ENCODE results near the gene MSX2.
"Not testable (repeated sequence)": the region's sequence is repeated elsewhere in the genome, so short reads cannot be mapped to it uniquely, and the experiment has no call there.

MSX2 gene

GRCh38 chr5:174733091-174733690 lies 8.8 kb downstream of the MSX2 start:
- no peak for DNase-seq (ENCODE audit: low read depth)

DNA sequence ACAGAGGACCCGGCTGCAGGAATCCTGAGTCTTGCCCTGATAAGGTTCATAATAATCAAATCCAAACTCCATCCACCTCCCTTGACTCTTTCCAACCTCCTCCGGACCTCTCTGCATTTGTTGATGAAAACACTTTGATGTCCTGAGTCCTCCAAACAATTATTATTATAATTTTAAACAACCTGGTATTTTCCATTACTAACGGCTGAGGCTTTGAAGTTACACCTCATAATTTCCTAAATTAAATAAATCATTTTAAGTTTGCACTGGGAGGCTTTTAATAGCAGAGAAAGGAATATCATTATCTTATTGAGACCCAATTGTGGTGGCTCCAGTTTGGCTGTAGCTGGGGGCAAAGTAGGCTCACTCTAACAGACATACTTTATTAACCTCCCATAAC lies 9.5 kb downstream of the MSX2 start:
- DNase-seq (ENCODE audit: low read depth) = no peak

DNA sequence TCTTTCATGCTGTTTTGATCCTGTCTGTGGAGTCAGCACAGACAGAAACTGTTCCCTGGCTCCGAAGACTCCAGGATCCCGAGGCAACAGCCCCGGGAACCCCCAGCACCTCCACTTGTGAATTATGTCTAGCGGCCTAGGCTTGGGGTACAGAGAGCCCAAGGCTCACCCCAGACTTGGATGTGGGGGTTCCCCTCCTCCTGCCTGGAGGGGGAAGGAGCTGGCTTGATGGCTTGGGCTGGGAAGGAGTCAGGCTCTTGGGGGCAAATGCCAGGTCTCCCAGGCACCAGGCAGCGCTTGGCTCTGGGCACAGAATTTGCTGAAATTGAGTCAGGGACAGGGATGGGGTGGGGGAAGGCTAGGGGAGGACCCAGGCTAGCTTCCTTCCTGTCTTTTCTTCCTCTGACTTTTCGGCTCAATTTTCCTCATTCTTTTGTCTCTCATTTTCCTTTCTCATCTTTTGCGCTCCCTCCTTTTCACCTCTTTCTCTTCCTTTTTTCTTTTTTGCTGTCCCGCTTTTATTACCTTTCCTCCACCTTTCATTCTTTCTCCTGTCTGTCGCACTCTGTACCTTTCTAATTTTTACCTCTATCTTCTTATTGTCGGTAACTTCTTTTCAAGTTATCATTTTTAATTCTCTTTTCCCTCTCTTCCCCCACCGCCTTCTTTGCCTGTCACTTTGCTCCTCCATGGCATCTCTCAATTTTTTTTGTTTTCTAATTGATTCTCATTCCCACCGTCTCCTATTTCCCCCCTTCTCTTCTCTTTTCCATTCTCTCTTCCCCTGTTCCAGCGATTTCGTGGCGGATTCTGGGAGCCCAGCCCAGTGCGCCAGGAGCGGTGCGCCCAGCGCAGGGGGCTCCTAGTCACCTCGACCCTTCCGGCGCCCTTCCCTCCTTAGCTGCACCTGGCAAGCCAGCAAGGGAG lies 10.5 kb downstream of the MSX2 start:
- DNase-seq (ENCODE audit: low read depth) = no peak

GRCh38 chr5:174735498-174736330 lies 11.3 kb downstream of the MSX2 start:
- DNase-seq (ENCODE audit: low read depth) = no peak

DNA sequence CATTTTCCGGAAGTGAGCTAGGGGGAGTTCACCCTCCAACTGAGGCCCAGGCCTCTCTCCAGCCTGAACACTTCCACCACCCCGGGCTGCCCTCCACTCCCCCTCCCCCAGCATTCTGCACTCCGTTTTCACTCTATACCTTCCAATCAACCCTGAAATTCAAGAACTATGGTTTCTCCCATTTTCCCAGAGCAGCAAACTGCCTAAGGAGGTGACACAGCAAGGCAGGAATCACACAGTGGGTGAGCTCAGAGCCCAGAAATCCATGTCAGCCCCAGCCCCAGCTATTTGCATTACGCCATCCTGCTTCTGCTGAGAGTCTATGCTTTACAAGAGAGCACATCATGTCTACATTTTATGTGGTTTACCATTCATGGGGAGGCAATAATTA lies 11.9 kb downstream of the MSX2 start:
- no peak for DNase-seq (ENCODE audit: low read depth)

GRCh38 chr5:174736777-174737176 lies 12.4 kb downstream of the MSX2 start:
- DNase-seq (ENCODE audit: low read depth) = no peak

DNA sequence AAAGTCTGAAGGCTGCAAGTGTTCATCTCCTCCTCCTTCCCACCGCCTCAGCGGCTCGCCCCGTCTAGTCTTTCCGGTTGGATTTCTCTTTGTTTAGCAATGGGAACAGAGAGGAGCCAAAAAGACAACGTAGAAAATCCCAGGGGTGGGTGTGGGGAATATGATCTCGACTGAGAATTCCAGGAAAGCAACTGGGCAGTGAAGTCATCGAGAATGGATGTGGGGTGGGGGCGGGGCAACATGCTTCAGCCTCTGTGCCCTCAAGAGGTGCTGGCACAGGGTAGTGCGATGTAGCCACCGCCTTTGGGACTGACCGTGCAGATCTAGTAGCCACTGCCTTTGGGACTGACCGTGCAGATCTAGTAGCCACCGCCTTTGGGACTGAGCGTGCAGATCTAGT lies 12.9 kb downstream of the MSX2 start:
- DNase-seq (ENCODE audit: low read depth) = no peak

- DNase-seq (ENCODE audit: low read depth) = no peak
Observed at GRCh38 chr5:174741352-174741751, 17.0 kb downstream of the MSX2 start.

DNA sequence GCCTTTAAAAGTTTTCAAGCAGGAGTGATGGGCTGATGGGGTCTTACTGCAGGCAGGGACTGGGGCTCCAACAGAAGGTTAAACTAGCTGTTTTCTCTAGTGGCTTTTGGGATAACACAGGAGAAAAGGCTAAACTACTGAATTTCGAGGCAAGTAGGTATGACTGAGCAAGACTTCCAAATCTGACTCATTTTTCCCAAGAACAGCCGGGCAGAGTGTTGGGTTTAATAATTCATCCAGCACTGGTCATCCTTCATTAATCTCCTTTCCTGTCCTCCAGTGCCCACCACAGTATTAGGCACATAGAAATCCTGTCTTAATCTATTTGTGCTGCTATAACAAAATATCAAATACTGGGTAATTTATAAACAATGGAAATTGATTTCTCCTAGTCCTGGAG lies 20.5 kb downstream of the MSX2 start:
- DNase-seq (ENCODE audit: low read depth) = no peak

DNA sequence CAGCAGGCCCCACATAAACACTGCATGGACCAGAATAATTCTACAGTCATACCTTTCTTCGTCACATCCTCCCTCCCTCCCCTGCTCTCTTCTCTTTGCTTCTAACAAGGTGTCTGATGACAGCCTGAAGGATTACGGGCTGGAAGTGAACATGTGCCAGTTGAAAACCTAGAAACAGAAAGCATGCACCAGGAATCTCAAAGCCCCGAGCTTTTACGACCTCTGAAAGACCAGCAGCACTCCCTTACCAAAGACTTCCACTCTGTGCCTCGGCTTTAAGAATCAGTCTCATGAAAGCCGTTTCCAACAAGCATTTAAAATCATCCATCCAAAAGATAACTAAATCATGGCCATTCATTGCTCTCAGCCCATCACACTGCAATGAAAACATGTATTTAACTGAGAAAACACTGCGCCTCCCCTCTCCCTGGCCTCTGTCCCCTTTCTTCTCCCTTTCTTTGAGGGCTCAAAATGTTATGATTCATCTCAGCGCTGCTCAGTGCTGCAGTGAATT lies 21.3 kb downstream of the MSX2 start:
- no peak for DNase-seq (ENCODE audit: low read depth)

- no peak for DNase-seq (ENCODE audit: low read depth)
Observed at GRCh38 chr5:174750711-174751110, 26.3 kb downstream of the MSX2 start.

DNA sequence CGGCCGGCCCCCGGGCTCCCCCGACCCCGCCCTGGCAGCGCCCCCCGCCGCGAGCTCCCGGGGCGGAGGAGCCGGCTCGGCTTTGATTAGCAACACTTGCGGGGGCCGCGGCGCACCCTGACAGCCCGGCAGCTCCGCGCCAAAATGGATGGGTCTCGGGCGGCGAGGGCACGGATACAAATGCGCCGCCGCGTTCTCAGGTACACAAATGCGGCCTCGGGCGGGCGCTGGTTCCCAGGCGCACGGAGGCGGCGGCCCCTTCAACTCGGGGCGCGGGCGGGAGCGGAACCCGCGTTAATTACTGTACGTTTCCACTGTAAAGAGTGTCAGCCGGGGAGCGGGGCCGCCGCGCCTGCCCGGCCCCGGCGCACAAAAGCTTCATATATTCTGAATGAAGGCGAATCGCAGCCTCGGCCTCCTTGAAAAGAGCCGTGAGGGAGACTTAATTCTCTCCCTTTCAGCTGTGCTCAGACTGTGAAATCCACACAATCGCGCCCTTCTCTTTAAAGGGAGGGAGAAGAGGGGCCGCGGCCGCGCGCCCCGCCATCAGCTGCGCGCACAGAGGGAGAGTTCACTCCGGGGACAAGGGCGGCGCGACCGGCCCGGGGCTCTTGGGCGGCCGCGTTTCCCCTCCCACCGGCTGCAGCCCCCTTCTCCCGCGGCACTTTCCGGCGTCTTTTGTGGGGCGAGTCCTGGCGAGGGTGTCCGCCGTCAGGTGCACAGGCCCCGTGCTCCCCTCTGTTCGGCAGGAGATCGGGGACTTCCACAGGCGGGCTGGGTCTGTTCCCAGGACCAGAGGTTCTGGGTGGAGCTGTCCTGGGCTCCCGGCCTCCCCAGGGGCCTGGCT lies 27.0 kb downstream of the MSX2 start:
- DNase-seq (ENCODE audit: low read depth) = no peak

- DNase-seq (ENCODE audit: low read depth) = no peak
Observed at GRCh38 chr5:174752121-174752520, 27.7 kb downstream of the MSX2 start.

DNA sequence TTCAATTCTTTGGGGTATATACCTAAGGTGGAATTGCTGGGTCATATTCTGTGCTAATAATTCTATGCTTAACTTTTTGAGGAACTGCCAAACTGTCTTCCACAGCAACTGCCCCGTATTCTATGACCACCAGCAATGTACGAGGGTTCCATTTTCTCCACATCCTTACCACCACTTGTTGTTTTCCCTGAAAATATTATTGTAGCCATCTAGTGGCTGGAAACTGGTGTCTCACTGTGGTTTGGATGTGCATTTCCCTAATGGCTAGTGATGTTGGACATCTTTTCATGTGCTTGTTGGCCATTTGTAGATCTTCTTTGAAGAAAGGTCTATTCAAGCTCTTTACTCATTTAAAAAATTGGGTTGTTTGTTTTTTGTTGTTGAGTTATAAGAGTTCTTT lies 30.7 kb downstream of the MSX2 start:
- no peak for DNase-seq (ENCODE audit: low read depth)

DNA sequence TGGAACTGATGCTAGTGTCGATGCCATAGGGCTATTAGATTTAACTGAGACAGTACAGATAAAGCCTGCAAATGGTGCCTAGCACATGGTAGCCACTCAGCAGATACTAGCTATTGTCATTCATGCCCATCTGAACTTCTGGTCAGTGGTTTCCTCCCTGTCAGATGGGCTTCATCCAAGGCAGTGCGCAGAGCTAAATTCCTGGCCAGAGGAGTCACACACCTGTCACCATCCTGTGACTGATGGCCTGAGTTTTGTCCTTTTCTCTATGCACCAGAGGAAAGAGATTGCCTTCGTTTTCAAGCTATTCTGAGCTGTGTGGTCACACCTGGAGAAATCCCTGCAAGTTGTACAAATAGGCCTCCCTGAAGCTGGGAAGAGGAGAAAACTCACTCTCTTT lies 34.7 kb downstream of the MSX2 start:
- DNase-seq (ENCODE audit: low read depth) = no peak

- DNase-seq (ENCODE audit: low read depth) = no peak
Observed at GRCh38 chr5:174760721-174761120, 36.3 kb downstream of the MSX2 start.

DNA sequence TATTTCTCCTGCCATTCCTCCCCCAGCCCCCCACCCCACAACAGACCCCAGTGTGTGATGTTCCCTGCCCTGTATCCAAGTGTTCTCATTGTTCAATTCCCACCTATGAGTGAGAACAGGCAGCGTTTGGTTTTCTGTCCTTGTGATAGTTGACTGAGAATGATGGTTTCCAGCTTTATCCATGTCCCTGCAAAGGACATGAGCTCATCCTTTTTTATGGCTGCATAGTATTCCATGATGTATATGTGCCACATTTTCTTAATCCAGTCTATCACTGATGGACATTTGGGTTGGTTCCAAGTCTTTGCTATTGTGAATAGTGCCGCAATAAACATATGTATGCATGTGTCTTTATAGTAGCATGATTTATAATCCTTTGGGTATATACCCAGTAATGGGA lies 37.0 kb downstream of the MSX2 start:
- DNase-seq (ENCODE audit: low read depth) = not testable (repeated sequence)

- no peak for DNase-seq (ENCODE audit: low read depth)
Observed at GRCh38 chr5:174764309-174764708, 39.9 kb downstream of the MSX2 start.

GRCh38 chr5:174765540-174765939 lies 41.2 kb downstream of the MSX2 start:
- DNase-seq (ENCODE audit: low read depth) = no peak

DNA sequence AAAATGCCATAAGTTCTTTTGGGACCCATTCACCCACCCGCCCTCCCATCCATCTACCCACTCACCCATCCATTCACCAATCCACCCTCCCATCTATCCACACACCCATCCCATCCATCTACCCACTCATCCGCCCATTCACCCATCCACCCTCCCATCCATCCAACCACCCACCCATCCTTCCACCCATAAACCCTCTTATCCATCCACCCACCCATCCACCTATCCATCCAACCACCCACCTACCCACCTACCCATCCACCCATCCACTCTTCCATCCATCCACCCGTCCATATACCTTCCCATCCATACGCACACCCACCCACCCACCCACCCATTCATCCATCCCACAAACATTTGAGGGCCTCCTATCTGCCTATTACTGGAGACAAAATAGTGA lies 43.3 kb downstream of the MSX2 start:
- no peak for DNase-seq (ENCODE audit: low read depth)

- DNase-seq (ENCODE audit: low read depth) = no peak
Observed at GRCh38 chr5:174769005-174769404, 44.6 kb downstream of the MSX2 start.

DNA sequence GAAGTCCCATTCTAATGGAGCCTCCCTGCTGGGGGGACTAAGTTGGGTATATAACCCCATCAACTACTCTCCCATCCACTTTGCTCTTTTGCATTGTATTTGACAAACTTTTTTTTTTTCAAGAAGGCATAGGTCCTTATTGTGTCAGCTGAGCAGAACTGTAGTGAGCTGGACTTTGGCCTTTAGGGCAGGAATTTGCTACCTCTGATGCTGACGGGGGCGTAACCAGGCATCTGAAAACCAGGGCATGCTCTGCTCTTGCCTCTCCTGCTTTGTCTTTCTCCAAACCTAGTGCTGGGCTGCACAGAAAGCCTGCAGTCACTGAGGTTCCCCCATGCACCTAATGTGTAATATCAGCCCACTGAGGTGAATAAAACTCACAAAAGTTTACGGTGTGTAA lies 49.0 kb downstream of the MSX2 start:
- no peak for DNase-seq (ENCODE audit: low read depth)

Data from activated T-helper 9 cell treated with anti-CD3 and anti-CD28 coated beads, Interleukin-2, amount 50 U/mL, for 16 hours (primary cell).